Psoas muscle (tissue), 8 donors: Measurements from ENCODE around the gene FARP1. TPM values are rescaled to one million over a fixed set of nuclear protein-coding genes. Genes with fewer than 3 reads are reported as not detected.
A peak's percentile ranks its signal among the peaks of the same experiment; 100 is the strongest.

Experiments
- ATAC-seq, 4 donors: fragments of 200-7000 bp; cut with Tn5 transposase; one replicate each; pipeline ENCODE4 v1.9.1; 2020; ENCODE audit warnings: moderate library complexity in 3 of 4, mild to moderate bottlenecking in 2 of 4
- DNase-seq, 2 donors: peaks; one replicate each; pipeline ENCODE4 v3.0.0-alpha.2; 2020
- H3K27ac ChIP-seq: fragments of 200-600 bp; one replicate; pipeline ENCODE4 v1.8.0; 2022
- H3K27me3 ChIP-seq, 3 donors: fragments of 200-600 bp in 1 of 3; one replicate each; pipeline versions ENCODE4 v1.6.1 to v1.8.0; 2013 to 2022; ENCODE audit warnings: low read length in 2 of 3, mild to moderate bottlenecking in 2 of 3, moderate library complexity in 1 of 3; ENCODE audit not compliant: insufficient read depth in 3 of 3
- H3K36me3 ChIP-seq, 2 donors: fragments of 200-600 bp in 1 of 2; one replicate each; pipeline versions ENCODE4 v1.6.1 to v1.8.0; 2013 to 2022; ENCODE audit warnings: low read depth in 1 of 2, mild to moderate bottlenecking in 1 of 2, moderate library complexity in 1 of 2; ENCODE audit not compliant: insufficient read depth in 1 of 2
- H3K4me1 ChIP-seq: fragments of 200-600 bp; one replicate; pipeline ENCODE4 v1.8.0; 2022
- H3K4me3 ChIP-seq: fragments of 200-600 bp; one replicate; pipeline ENCODE4 v1.8.0; 2022; ENCODE audit warnings: mild to moderate bottlenecking
- H3K9me3 ChIP-seq: fragments of 200-600 bp; one replicate; pipeline ENCODE4 v1.8.0; 2022
- WGBS, 3 donors: extraction: QIAGEN DNeasy Blood & Tissue Kit; methylation state at CpG; one replicate each; pipeline versions ENCODE4 v1.1.6 to v1.1.7; 2013; 5-methylcytosine and 5-hydroxymethylcytosine counted together
- intact Hi-C, 2 donors: fragments of 100-400 bp; cut with DNase I; formaldehyde crosslinking; loops; one replicate each; pipeline versions ENCODE4 v1.11.0 to v1.14.2; 2022
- polyA plus RNA-seq, 3 donors: library from polyadenylated mRNA; stranded (reverse); fragments of 200-250 nt; gene quantifications; one replicate each; pipeline ENCODE4 v1.2.3, GENCODE V29; 2013
- total RNA-seq, 4 donors: library from RNA; stranded (reverse); fragmentation: NEBNext Ultra II Directional in 2 of 4; extraction: Animal tissue kit (Norgen Biotek cat#: 25700) in 2 of 4; gene quantifications; one replicate each; pipeline versions ENCODE4 v1.2.1 to v1.2.4, GENCODE V29; 2021 to 2023
- TF ChIP-seq, protein P1 (sequence below): fragments of 200-600 bp; IDR thresholded peaks from one replicate; pipeline ENCODE4 v1.8.0; 2022; ENCODE audit warnings: antibody characterized with exemption
- donor health status: healthy with polysubstance abuse.
- donor health status: DM: no; HTN: no; CAD: no; lungs with moderate emphysema.
- donor health status: Bipolar disorder and iron deficiency.
- donor health status: healthy.
- donor health status: DM: yes; HTN: yes; CAD: no.
- donor health status: DM: no; HTN: no; CAD: no.
- donor health status: DM: no; HTN: no; CAD: no.
- donor health status: DM: yes; HTN: yes; CAD: no.

FARP1 gene
- total and polyA plus RNA-seq, 7 donors, result 5.7 to 19.4 (median 9.2) TPM

DNA sequence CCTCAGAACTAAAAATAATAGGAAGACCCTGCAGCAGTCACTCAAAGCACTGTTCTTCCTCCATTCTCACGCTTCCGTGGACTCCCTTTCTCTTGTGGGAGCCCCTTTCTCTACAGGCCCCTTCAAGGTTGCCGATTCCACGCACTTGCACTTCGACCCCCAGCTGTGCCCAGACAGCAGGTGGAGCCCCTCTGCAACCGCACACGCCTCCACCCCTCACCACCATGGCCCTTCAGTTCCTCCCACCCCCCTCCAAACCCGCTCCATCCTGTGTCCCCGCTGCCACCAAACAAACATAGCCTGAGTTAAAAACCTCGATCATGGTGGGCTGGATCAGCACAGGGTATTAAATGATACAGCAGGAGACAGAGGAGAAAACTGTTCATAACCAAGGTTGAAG, 331.4 kb downstream of the FARP1 start:
- Histone ChIP-seq H3K27ac (no peak overlapping the region), H3K9me3 (no peaks in the 10 kb centered on the region), H3K4me1 (peaks cover 8% of the 10 kb centered on the region), H3K4me3 (no peak overlapping the region), H3K27me3 (no peaks in the 10 kb centered on the region), H3K36me3 (peaks cover 0 to 33% of the 10 kb centered on the region in 2 donors)
- 90 to 95% (median 93%) methylated on average over 10 of the region's 10 CpGs for WGBS, 3 donors
- intact Hi-C loops, result no loop called here
- DNase-seq (no peak), ATAC-seq (no peak)
- TF ChIP-seq, protein P1, sequence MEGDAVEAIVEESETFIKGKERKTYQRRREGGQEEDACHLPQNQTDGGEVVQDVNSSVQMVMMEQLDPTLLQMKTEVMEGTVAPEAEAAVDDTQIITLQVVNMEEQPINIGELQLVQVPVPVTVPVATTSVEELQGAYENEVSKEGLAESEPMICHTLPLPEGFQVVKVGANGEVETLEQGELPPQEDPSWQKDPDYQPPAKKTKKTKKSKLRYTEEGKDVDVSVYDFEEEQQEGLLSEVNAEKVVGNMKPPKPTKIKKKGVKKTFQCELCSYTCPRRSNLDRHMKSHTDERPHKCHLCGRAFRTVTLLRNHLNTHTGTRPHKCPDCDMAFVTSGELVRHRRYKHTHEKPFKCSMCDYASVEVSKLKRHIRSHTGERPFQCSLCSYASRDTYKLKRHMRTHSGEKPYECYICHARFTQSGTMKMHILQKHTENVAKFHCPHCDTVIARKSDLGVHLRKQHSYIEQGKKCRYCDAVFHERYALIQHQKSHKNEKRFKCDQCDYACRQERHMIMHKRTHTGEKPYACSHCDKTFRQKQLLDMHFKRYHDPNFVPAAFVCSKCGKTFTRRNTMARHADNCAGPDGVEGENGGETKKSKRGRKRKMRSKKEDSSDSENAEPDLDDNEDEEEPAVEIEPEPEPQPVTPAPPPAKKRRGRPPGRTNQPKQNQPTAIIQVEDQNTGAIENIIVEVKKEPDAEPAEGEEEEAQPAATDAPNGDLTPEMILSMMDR, result no peak

DNA sequence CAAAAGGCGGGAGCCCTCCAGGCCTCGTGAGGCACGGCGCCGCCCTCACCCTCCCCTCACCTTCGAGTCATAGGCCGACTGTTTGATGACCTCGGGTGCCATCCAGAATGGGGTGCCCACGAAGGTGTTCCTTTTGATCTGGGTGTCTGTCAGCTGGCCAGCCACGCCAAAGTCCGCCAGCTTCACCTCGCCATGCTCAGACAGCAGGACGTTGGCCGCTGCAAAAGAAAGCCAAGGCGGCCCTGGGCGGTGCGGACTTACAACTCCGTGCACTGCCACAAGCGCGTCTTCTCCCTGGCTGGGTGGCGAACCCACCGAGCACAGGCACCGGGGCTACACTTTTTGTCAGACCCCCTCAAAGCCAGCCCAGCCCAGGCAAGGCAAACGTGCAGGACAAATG, 331.9 kb downstream of the FARP1 start:
- no peak for ATAC-seq

GRCh38 chr13:98475522-98475921, 332.6 kb downstream of the FARP1 start:
- ATAC-seq, result no peak
- DNase-seq, result no peak
- peaks cover 0 to 33% of the 10 kb centered on the region in 2 donors for H3K36me3 ChIP-seq

More for the DNA sequence above, 331.9 kb downstream of the FARP1 start:
- Histone ChIP-seq H3K27ac (no peak overlapping the region), H3K4me1 (peaks cover 8% of the 10 kb centered on the region), H3K9me3 (no peaks in the 10 kb centered on the region), H3K36me3 (peaks cover 0 to 33% of the 10 kb centered on the region in 2 donors), H3K27me3 (no peaks in the 10 kb centered on the region), H3K4me3 (no peak overlapping the region)
- no peak for DNase-seq
- WGBS, 3 donors, result 90 to 93% (median 92%) methylated on average over 24 of the region's 24 CpGs
- TF ChIP-seq, protein P1, result no peak
- intact Hi-C loops, result no loop called here

GRCh38 chr13:98476106-98476505, 333.2 kb downstream of the FARP1 start:
- Histone ChIP-seq H3K4me1 (peaks cover 13% of the 10 kb centered on the region), H3K36me3 (peaks cover 0 to 29% of the 10 kb centered on the region in 2 donors), H3K4me3 (no peak overlapping the region), H3K9me3 (no peaks in the 10 kb centered on the region), H3K27ac (no peak overlapping the region), H3K27me3 (no peaks in the 10 kb centered on the region)
- TF ChIP-seq, protein P1, result no peak
- intact Hi-C loops, result no loop called here
- 51 to 63% (median 57%) methylated on average over 5 of the region's 5 CpGs for WGBS, 3 donors
- no peak for DNase-seq
- no peak for ATAC-seq

More at GRCh38 chr13:98475522-98475921, 332.6 kb downstream of the FARP1 start:
- Histone ChIP-seq H3K4me3 (no peak overlapping the region), H3K27me3 (no peaks in the 10 kb centered on the region), H3K27ac (no peak overlapping the region), H3K4me1 (peaks cover 8% of the 10 kb centered on the region), H3K9me3 (no peaks in the 10 kb centered on the region)
- intact Hi-C loops, result no loop called here
- TF ChIP-seq, protein P1, result no peak
- 66 to 79% (median 67%) methylated on average over 13 of the region's 13 CpGs for WGBS, 3 donors

DNA sequence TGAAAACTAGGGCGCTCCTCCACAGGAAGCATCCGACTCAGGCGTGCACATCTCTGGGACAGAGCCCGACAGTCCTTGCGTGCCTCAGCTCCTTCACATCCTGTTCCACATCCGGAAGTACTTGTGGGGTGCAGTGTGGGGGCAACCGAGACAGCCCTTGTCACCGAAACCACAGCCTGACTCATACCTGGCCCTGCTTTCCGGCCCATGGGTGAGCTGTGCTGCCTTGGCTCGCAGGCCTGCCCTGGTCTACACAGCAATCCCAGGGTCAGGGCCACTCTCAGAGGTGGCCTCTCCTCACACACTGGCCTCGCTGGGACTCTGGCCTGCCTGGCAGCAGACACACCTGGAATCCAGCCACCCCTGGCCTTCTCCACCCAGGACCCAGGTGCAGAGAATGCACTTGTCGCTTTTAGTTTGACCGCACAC, 333.7 kb downstream of the FARP1 start:
- Histone ChIP-seq H3K9me3 (no peaks in the 10 kb centered on the region), H3K4me1 (peaks cover 17% of the 10 kb centered on the region), H3K36me3 (peaks cover 0 to 24% of the 10 kb centered on the region in 2 donors), H3K27ac (no peak overlapping the region), H3K27me3 (no peaks in the 10 kb centered on the region), H3K4me3 (no peak overlapping the region)
- intact Hi-C loops, result no loop called here
- TF ChIP-seq, protein P1, result no peak
- DNase-seq (peak; percentile 69 to 76), ATAC-seq (peak; percentile 50 to 78 (median 72))
- 41 to 52% (median 46%) methylated on average over 13 of the region's 13 CpGs for WGBS, 3 donors
